ENCODE measurements around the gene EBI3.
A peak's percentile ranks its signal among the peaks of the same experiment; 100 is the strongest.

Gene EBI3

DNA sequence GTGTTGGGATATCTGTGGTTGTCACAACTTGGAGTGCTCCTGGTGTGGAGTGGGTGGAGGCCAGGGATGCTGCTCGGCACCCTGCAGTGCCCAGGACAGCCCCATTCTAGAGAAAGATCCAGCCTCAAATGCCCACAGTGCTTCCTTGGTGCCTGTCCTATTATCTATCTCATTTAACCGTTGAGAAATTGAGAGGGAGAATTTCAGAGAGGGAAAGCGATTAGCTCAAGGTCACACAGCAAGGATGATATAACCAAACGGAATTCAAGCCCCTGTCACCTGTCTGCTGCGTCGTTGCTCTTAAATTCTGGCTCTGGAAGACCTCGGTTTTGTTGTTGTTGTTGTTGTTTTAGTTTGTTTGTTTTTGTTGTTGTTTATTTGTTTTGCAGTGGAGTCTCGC is 33.3 kb upstream of the EBI3 start:
- in situ Hi-C loops (cut with MboI; ENCODE audit: low sequenced_read_pairs), result no loop called here

GRCh38 chr19:4196587-4197148 is 32.7 kb upstream of the EBI3 start:
- Histone ChIP-seq H3K9me3 (no peaks in the 10 kb centered on the region), H3K36me3 (replicated peaks) (no peaks in the 10 kb centered on the region), H3K4me3 (no peak overlapping the region), H3K4me1 (no peaks in the 10 kb centered on the region), H3K27me3 (ENCODE audit: low read depth) (peaks cover 27% of the 10 kb centered on the region)
- in situ Hi-C loops (cut with MboI; ENCODE audit: low sequenced_read_pairs), result no loop called here
- DNase-seq (ENCODE audit: low spot score in 2 of 2), result no peak

More for the DNA sequence above, 33.3 kb upstream of the EBI3 start:
- no peak overlapping the region for H3K4me3 ChIP-seq
- no peaks in the 10 kb centered on the region for H3K4me1 ChIP-seq
- no peaks in the 10 kb centered on the region for H3K9me3 ChIP-seq
- no peak for DNase-seq (ENCODE audit: low spot score in 2 of 2)
- peaks cover 23% of the 10 kb centered on the region for H3K27me3 ChIP-seq (ENCODE audit: low read depth)
- H3K36me3 ChIP-seq (replicated peaks), result no peaks in the 10 kb centered on the region

DNA sequence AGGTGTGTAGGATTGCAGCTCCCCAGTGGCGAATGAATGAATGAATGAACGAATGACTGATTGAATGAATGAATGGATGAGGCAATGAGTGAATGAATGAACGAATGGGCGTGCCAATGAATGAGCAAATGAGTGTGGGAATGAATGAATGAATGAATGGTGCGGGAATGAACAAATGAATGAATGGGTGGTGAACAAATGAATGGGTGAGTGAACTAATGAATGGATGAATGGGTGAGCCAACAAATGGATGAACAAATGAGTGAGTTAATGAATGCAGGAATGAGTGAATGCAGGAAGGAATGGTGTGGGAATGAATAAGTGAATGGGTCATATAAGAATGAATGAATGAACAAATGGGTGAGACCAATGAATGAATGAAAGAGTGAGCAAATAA is 32.1 kb upstream of the EBI3 start:
- no peak for DNase-seq (ENCODE audit: low spot score in 2 of 2)
- H3K4me3 ChIP-seq, result no peak overlapping the region
- peaks cover 32% of the 10 kb centered on the region for H3K27me3 ChIP-seq (ENCODE audit: low read depth)
- no peaks in the 10 kb centered on the region for H3K36me3 ChIP-seq (replicated peaks)
- no peaks in the 10 kb centered on the region for H3K4me1 ChIP-seq
- in situ Hi-C loops (cut with MboI; ENCODE audit: low sequenced_read_pairs), result no loop called here
- H3K9me3 ChIP-seq, result no peaks in the 10 kb centered on the region

DNA sequence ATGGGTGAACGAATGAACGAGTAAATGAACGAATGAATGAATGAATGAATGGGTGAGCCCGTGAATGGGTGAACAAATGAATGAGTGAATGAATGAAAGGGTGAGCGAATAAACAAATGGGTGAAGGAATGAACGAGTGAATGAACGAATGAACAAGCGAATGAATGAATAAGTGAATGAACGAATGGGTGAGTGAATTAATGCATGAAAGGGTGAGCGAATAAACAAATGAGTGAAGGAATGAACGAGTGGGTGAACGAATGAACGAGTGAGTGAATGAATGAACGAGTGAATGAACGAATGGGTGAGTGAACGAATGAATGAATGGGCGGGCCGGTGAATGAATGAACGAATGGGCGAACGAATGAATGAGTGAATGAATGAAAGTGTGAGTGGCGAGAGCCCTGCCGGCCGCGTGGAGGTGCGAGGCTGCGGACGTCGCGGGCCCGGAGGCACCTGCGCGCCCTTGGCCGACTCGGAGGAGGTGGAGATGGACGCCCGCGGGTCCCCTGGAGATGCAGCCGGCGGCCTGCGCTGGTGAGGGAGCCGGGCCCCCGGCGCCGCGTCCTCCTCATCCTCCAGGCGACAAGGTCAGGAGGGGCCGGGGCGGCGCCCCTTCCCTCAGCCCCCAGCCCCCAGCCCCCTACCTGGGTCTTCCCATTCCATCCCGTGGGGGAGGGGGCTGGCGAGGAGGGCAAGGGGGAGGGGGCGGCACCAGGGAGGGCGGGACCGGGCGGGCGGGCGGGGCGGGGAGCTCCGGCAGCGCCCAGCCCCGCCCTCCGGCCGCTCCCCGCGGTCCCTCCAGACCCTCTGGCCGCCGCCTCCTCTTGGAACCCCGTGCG is 31.5 kb upstream of the EBI3 start:
- Histone ChIP-seq H3K9me3 (no peaks in the 10 kb centered on the region), H3K27me3 (ENCODE audit: low read depth) (peaks cover 37% of the 10 kb centered on the region), H3K36me3 (replicated peaks) (no peaks in the 10 kb centered on the region), H3K4me1 (no peaks in the 10 kb centered on the region), H3K4me3 (peak overlapping the region; percentile 7; the same call in 1 of the 2 replicates)
- DNase-seq (ENCODE audit: low spot score in 2 of 2), result peak in 1 of 2 experiments; percentile 55
- in situ Hi-C loops (cut with MboI; ENCODE audit: low sequenced_read_pairs), result no loop called here

DNA sequence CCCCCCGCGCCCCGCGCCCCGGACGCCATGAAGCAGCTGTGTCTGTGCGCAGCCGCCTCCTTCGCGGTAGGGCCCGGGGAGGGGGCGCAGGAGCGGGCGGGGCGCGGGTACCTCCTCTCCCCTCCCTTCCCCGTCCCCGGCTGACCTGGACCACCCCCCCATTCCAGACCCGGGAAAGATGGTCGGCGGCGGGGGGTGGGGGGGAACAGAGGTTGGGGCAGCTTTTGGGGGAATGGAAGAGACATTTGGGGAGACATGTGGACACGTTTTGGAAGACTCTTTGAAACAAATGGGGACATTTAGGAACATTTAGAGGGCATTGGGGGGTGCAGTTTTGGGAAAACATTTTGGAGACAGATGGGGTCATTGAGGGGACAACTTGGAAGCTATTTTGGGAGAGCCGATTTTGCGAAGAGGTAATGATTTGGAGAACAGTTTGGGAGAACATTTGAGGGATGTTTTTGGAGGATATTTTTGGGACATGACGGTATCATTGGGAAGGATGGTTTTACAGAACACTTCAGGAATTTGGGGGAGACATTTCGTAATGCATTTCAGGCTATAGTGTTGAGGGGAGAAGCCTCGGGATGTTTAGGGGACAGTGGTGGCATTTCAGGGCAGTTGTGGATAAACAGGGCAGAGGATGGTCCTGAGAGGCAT is 30.7 kb upstream of the EBI3 start:
- H3K4me3 ChIP-seq, result no peak overlapping the region
- H3K36me3 ChIP-seq (replicated peaks), result no peaks in the 10 kb centered on the region
- DNase-seq (ENCODE audit: low spot score in 2 of 2), result no peak
- in situ Hi-C loops (cut with MboI; ENCODE audit: low sequenced_read_pairs), result no loop called here
- H3K9me3 ChIP-seq, result no peaks in the 10 kb centered on the region
- peaks cover 37% of the 10 kb centered on the region for H3K27me3 ChIP-seq (ENCODE audit: low read depth)
- no peaks in the 10 kb centered on the region for H3K4me1 ChIP-seq

- in situ Hi-C loops (cut with MboI; ENCODE audit: low sequenced_read_pairs), result no loop called here
- peaks cover 39% of the 10 kb centered on the region for H3K27me3 ChIP-seq (ENCODE audit: low read depth)
- H3K36me3 ChIP-seq (replicated peaks), result no peaks in the 10 kb centered on the region
- DNase-seq (ENCODE audit: low spot score in 2 of 2), result no peak
- H3K4me3 ChIP-seq, result no peak overlapping the region
- H3K4me1 ChIP-seq, result no peaks in the 10 kb centered on the region
- no peaks in the 10 kb centered on the region for H3K9me3 ChIP-seq
Observed at GRCh38 chr19:4199699-4200293, 29.5 kb upstream of the EBI3 start.

DNA sequence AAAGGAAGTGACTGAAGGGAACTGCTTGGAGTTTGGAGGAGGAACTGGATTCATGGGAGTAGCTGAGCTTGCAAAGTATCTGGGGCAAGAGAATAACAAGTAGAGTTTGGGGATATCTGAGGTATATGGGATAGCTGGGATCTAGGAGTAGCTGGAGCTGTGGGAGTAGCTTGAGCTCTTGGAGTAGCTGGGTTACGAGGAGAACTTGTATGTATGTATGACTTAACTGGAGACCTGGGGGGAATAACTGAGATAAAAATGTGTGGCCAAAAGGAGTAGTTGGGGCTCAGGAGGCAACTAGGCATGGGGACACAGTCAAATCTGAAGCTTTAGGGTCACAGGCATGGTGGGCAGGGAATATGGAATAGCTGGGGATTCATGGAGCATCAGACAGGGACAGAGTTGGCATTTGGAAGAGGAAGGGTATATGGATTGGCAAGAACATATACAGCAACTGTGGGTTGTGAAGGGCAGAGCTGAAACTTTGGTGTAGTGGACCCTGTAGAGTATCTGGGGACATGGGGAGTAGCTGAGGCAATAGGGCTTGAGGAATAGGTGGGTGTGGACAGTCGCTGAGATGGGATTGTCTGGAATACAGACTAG is 28.3 kb upstream of the EBI3 start:
- in situ Hi-C loops (cut with MboI; ENCODE audit: low sequenced_read_pairs), result no loop called here
- Histone ChIP-seq H3K9me3 (no peaks in the 10 kb centered on the region), H3K36me3 (replicated peaks) (no peaks in the 10 kb centered on the region), H3K27me3 (ENCODE audit: low read depth) (peaks cover 35% of the 10 kb centered on the region), H3K4me3 (no peak overlapping the region), H3K4me1 (no peaks in the 10 kb centered on the region)
- DNase-seq (ENCODE audit: low spot score in 2 of 2), result no peak

DNA sequence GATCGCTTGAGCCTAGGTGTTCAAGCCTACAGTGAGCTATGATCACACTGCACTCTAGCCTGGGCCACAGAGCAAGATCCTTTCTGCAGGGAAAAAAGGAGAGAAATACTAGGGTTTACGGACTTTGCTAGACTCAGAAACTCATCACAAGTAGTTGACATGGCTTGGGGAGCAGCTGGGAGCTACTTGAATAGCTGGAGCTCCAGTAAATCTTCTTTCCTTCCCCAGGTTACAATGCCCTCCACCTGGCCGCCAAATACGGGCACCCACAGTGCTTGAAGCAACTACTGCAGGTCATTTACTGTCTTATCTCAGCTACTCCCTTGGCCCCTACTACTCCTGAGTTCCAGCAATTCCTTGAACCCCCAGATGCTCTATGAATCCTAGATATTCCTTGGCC is 27.5 kb upstream of the EBI3 start:
- in situ Hi-C loops (cut with MboI; ENCODE audit: low sequenced_read_pairs), result no loop called here
- Histone ChIP-seq H3K27me3 (ENCODE audit: low read depth) (peaks cover 35% of the 10 kb centered on the region), H3K4me1 (no peaks in the 10 kb centered on the region), H3K9me3 (no peaks in the 10 kb centered on the region), H3K36me3 (replicated peaks) (no peaks in the 10 kb centered on the region), H3K4me3 (no peak overlapping the region)
- DNase-seq (ENCODE audit: low spot score in 2 of 2), result no peak

GRCh38 chr19:4206818-4207484 is 22.4 kb upstream of the EBI3 start:
- H3K4me3 ChIP-seq, result no peak overlapping the region
- H3K4me1 ChIP-seq, result no peaks in the 10 kb centered on the region
- DNase-seq (ENCODE audit: low spot score in 2 of 2), result peak in 1 of 2 experiments; percentile 32
- in situ Hi-C loops (cut with MboI; ENCODE audit: low sequenced_read_pairs), result no loop called here
- no peaks in the 10 kb centered on the region for H3K36me3 ChIP-seq (replicated peaks)
- H3K9me3 ChIP-seq, result no peaks in the 10 kb centered on the region
- peaks cover 10% of the 10 kb centered on the region for H3K27me3 ChIP-seq (ENCODE audit: low read depth)

- peak in 1 of 2 experiments; percentile 43 for DNase-seq (ENCODE audit: low spot score in 2 of 2)
- Histone ChIP-seq H3K4me3 (no peak overlapping the region), H3K27me3 (ENCODE audit: low read depth) (peaks cover 13% of the 10 kb centered on the region), H3K4me1 (no peaks in the 10 kb centered on the region), H3K36me3 (replicated peaks) (no peaks in the 10 kb centered on the region), H3K9me3 (no peaks in the 10 kb centered on the region)
- in situ Hi-C loops (cut with MboI; ENCODE audit: low sequenced_read_pairs), result no loop called here
Observed at GRCh38 chr19:4208385-4209094, 20.8 kb upstream of the EBI3 start.

- DNase-seq (ENCODE audit: low spot score in 2 of 2), result no peak
- H3K27me3 ChIP-seq (ENCODE audit: low read depth), result peaks cover 21% of the 10 kb centered on the region
- no peaks in the 10 kb centered on the region for H3K36me3 ChIP-seq (replicated peaks)
- no peaks in the 10 kb centered on the region for H3K9me3 ChIP-seq
- H3K4me1 ChIP-seq, result no peaks in the 10 kb centered on the region
- in situ Hi-C loops (cut with MboI; ENCODE audit: low sequenced_read_pairs), result no loop called here
- H3K4me3 ChIP-seq, result no peak overlapping the region
Observed at GRCh38 chr19:4210166-4210731, 19.1 kb upstream of the EBI3 start.

- Histone ChIP-seq H3K9me3 (no peaks in the 10 kb centered on the region), H3K27me3 (ENCODE audit: low read depth) (peaks cover 21% of the 10 kb centered on the region), H3K36me3 (replicated peaks) (no peaks in the 10 kb centered on the region), H3K4me1 (no peaks in the 10 kb centered on the region), H3K4me3 (no peak overlapping the region)
- no peak for DNase-seq (ENCODE audit: low spot score in 2 of 2)
- in situ Hi-C loops (cut with MboI; ENCODE audit: low sequenced_read_pairs), result no loop called here
Observed at GRCh38 chr19:4213116-4213515, 16.2 kb upstream of the EBI3 start.

Data from HAP-1 (cell line).